ENCODE results near the gene PSD. TPM values are rescaled to one million over a fixed set of nuclear protein-coding genes. Genes with fewer than 3 reads are reported as not detected.

The PSD gene
- total and polyA plus RNA-seq, 10 of the 15 experiments (the other 5 are each of a cell fraction or from before 2014, with no cell fraction given) = 0.11 to 2.0 (median 0.49) TPM; not detected in 2

DNA sequence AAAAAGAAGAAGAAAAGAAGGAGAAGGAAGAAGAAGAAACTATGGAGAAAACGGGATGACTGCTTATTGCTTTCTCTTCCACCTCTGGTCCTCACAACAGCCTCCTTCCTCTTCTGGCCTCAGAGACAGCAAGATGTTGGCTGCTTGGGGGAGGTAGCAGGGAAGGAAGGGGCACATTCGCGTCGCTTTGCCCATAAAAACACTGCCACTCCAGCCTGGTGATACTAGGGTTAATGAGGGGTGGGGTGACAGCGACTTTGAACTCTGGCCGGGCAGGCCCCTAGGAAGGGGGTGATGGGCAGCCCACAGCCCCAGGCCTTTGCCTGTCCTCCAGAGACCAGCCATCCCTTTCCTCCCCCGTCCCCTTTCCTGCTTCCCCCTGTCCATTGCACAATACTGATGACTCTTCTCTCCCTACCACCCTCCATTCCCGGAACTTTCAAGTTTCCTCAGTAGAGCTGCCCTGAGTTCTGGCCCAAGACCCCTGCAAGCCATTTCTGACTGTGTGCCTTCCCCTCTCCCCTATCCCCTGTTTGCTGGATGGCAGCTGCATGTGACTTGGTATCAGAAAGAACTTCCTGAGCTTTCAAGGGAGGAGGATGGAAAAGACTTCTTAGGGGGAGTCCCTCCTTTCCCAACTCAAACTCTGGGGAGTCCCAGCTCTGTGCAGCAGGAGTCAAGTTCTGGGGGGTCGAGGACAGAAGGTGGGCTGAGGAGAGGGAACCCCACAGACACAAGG, 16.0 kb upstream of the PSD start:
- RAD21 ChIA-PET (ENCODE audit: unreplicated experiment) = interaction anchor here (1.0 to 3.0 kb wide), 4 partner anchors 14 to 150 kb away, joined by 3 to 16 read pairs (median 8); partner anchors contain the start of genes C10orf95 and FBXL15
- POLR2A ChIA-PET = interaction anchor here (0.7 to 5.5 kb wide), 8 partner anchors 13 to 818 kb away, joined by 3 to 42 read pairs (median 20); partner anchors contain the start of genes C10orf95, FBXL15 and NFKB2

DNA sequence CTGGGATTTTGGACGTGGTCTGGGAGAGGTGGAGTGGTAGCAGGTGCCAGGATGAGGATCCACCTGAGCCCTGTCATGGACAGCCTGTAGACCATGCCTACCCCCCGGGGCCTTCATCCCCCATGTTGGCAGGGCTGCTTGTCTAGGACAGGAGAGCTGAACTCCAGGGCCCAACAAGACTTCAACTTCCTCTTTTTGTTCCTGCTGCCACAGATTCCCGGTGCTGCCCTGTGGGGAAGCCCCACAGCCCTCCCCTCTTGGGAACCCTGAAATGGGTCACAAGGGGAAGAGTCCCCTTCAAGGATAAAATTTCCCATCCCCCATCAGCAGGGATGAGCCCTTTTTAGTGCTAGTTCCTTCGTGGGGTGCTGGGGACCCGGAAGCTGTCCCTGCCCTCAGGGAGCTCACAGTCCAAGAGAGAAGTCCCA, 15.0 kb upstream of the PSD start:
- no peak overlapping the region for H3K4me3 ChIP-seq
- H3K4me2 ChIP-seq (ENCODE audit: control insufficient read depth, insufficient read depth) = peak overlapping the region; percentile 14; the same call in 1 of the 2 replicates
- no peaks in the 10 kb centered on the region for H3K27me3 ChIP-seq (replicated peaks in 1 of 2; ENCODE audit: control insufficient read depth in 2 of 2, insufficient read depth in 2 of 2, low read length in 1 of 2)
- BruUV-seq (replicated peaks) = no TSS peak
- WGBS (ENCODE audit: insufficient coverage, insufficient replicate concordance, low lambda C conversion rate, missing lambda C conversion rate) = 50% methylated on average over 5 of the region's 5 CpGs
- H3K27ac ChIP-seq (ENCODE audit: control insufficient read depth, insufficient read depth) = no peak overlapping the region
- no peak overlapping the region for H3K9ac ChIP-seq (ENCODE audit: control insufficient read depth, insufficient read depth, low read length)
- peaks cover 11% of the 10 kb centered on the region for H3K79me2 ChIP-seq (ENCODE audit: control insufficient read depth, insufficient read depth, low read length)
- peaks cover 22% of the 10 kb centered on the region for H3K4me1 ChIP-seq (ENCODE audit: control insufficient read depth, insufficient read depth, low read length)
- H3K9me3 ChIP-seq (replicated peaks; ENCODE audit: control insufficient read depth, insufficient read depth, low read length) = no peaks in the 10 kb centered on the region
- CTCF ChIA-PET = interaction anchor here (0.7 to 2.6 kb wide), 5 partner anchors 11 to 69 kb away, joined by 3 to 8 read pairs (median 3); partner anchors contain the start of genes ACTR1A and FBXL15
- in situ Hi-C loops (cut with MboI) (no loop called here), intact Hi-C loops (cut with micrococcal nuclease; ENCODE audit: unreplicated experiment) (loop anchor here (2.0 to 5.0 kb wide), 2 partner anchors 17 to 279 kb away; partner anchors contain the start of genes ARL3, C10orf95 and SFXN2)
- RAD21 ChIA-PET (ENCODE audit: unreplicated experiment) = interaction anchor here (1.3 to 2.8 kb wide), 2 partner anchors 11 to 13 kb away, joined by 3 to 24 read pairs; partner anchors contain the start of gene FBXL15
- no peaks in the 10 kb centered on the region for H3K36me3 ChIP-seq (ENCODE audit: control insufficient read depth in 2 of 2, insufficient read depth in 2 of 2, low read length in 1 of 2)
- no peaks in the 10 kb centered on the region for H4K20me1 ChIP-seq (ENCODE audit: control insufficient read depth, insufficient read depth)
- POLR2A ChIA-PET = interaction anchor here (0.5 to 5.5 kb wide), 7 partner anchors 13 to 817 kb away, joined by 3 to 42 read pairs (median 5); partner anchors contain the start of genes C10orf95, FBXL15 and NFKB2
- FAIRE-seq = no peak
- DNase-seq (ENCODE audit: low read depth, low spot score) = no peak
- H2AFZ ChIP-seq (ENCODE audit: control insufficient read depth, low read depth, low read length) = no peak overlapping the region
- SMC1A ChIA-PET (ENCODE audit: uncharacterized antibody, unreplicated experiment) = interaction anchor here (5.5 kb wide), 1 partner anchor 12 kb away, joined by 42 read pairs; the partner anchor contains the start of gene FBXL15
- ATAC-seq = no peak
- TF ChIP-seq SUPT20H (IDR thresholded peaks at IDR 0.05; ENCODE audit: borderline replicate concordance, control insufficient read depth, low read depth, low read length) = no peak
- TF ChIP-seq, protein P1, sequence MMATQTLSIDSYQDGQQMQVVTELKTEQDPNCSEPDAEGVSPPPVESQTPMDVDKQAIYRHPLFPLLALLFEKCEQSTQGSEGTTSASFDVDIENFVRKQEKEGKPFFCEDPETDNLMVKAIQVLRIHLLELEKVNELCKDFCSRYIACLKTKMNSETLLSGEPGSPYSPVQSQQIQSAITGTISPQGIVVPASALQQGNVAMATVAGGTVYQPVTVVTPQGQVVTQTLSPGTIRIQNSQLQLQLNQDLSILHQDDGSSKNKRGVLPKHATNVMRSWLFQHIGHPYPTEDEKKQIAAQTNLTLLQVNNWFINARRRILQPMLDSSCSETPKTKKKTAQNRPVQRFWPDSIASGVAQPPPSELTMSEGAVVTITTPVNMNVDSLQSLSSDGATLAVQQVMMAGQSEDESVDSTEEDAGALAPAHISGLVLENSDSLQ (IDR thresholded peaks at IDR 0.05) = no peak
- TF ChIP-seq IKZF1 (conservative IDR thresholded peaks at IDR 0.05) = peak; percentile 44; the same call in 1 of the 2 replicates
- no peak for TF ChIP-seq WRNIP1 (IDR thresholded peaks at IDR 0.05; ENCODE audit: borderline replicate concordance, low read depth, low read length)
- no peak for TF ChIP-seq NBN (IDR thresholded peaks at IDR 0.05)
- no peak for TF ChIP-seq MEF2A (IDR thresholded peaks at IDR 0.05; ENCODE audit: insufficient read depth, low read depth, low read length)
- TF ChIP-seq NR2C1 (IDR thresholded peaks at IDR 0.05) = no peak
- TF ChIP-seq ZNF384 (IDR thresholded peaks at IDR 0.05; ENCODE audit: borderline replicate concordance, low read depth, low read length) = no peak
- TF ChIP-seq RELA (IDR thresholded peaks at IDR 0.05; ENCODE audit: borderline replicate concordance, partially characterized antibody) = no peak
- TF ChIP-seq ZNF622 (IDR thresholded peaks at IDR 0.05) = no peak

More for the DNA sequence above, 16.0 kb upstream of the PSD start:
- no peaks in the 10 kb centered on the region for H3K9me3 ChIP-seq (replicated peaks; ENCODE audit: control insufficient read depth, insufficient read depth, low read length)
- no peak for ATAC-seq
- 0 out of 2 replicates have a peak, but pooled peaks have one; percentile 3 for TF ChIP-seq YY1 (IDR thresholded peaks at IDR 0.05; ENCODE audit: low read depth, low read length)
- 0 out of 2 replicates have a peak, but pooled peaks have one; percentile 14 for TF ChIP-seq IKZF1 (conservative IDR thresholded peaks at IDR 0.05)
- TF ChIP-seq, protein P2, sequence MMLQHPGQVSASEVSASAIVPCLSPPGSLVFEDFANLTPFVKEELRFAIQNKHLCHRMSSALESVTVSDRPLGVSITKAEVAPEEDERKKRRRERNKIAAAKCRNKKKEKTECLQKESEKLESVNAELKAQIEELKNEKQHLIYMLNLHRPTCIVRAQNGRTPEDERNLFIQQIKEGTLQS (IDR thresholded peaks at IDR 0.05; ENCODE audit: borderline replicate concordance, extremely low read depth, low read depth, low read length) = no peak
- H3K36me3 ChIP-seq (ENCODE audit: control insufficient read depth in 2 of 2, insufficient read depth in 2 of 2, low read length in 1 of 2) = no peaks in the 10 kb centered on the region
- SMC1A ChIA-PET (ENCODE audit: uncharacterized antibody, unreplicated experiment) = interaction anchor here (0.5 to 5.5 kb wide), 5 partner anchors 13 to 198 kb away, joined by 3 to 42 read pairs (median 5); partner anchors contain the start of genes C10orf95 and FBXL15
- peak overlapping the region; percentile 68 for H3K4me2 ChIP-seq (ENCODE audit: control insufficient read depth, insufficient read depth)
- H3K4me1 ChIP-seq (ENCODE audit: control insufficient read depth, insufficient read depth, low read length) = peaks cover 22% of the 10 kb centered on the region
- peak overlapping the region; percentile 55 for H3K9ac ChIP-seq (ENCODE audit: control insufficient read depth, insufficient read depth, low read length)
- CTCF ChIA-PET = interaction anchor here (1.0 to 2.6 kb wide), 6 partner anchors 11 to 210 kb away, joined by 3 to 8 read pairs (median 5); partner anchors contain the start of gene C10orf95
- in situ Hi-C loops (cut with MboI) (no loop called here), intact Hi-C loops (cut with micrococcal nuclease; ENCODE audit: unreplicated experiment) (loop anchor here (5.0 kb wide), 1 partner anchor 278 kb away; the partner anchor contains the start of genes ARL3 and SFXN2)
- DNase-seq (ENCODE audit: low read depth, low spot score) = no peak
- FAIRE-seq = no peak
- H2AFZ ChIP-seq (ENCODE audit: control insufficient read depth, low read depth, low read length) = peak overlapping the region; percentile 85; the same call in 1 of the 2 replicates
- peak overlapping the region; percentile 38; the same call in 1 of the 2 replicates for H3K27ac ChIP-seq (ENCODE audit: control insufficient read depth, insufficient read depth)
- no TSS peak for BruUV-seq (replicated peaks)
- H4K20me1 ChIP-seq (ENCODE audit: control insufficient read depth, insufficient read depth) = no peaks in the 10 kb centered on the region
- no peaks in the 10 kb centered on the region for H3K27me3 ChIP-seq (replicated peaks in 1 of 2; ENCODE audit: control insufficient read depth in 2 of 2, insufficient read depth in 2 of 2, low read length in 1 of 2)
- WGBS (ENCODE audit: insufficient coverage, insufficient replicate concordance, low lambda C conversion rate, missing lambda C conversion rate) = 42% methylated on average over 9 of the region's 9 CpGs
- peaks cover 11% of the 10 kb centered on the region for H3K79me2 ChIP-seq (ENCODE audit: control insufficient read depth, insufficient read depth, low read length)
- H3K4me3 ChIP-seq = peak overlapping the region; percentile 74; the same call in 1 of the 2 replicates

Measured in GM12878 (cell line).